GM18508 (cell line): ENCODE measurements around the gene C5orf15.

Experiments
- ATAC-seq: cut with Tn5 transposase; IDR thresholded peaks from one replicate; pipeline ENCODE4 v1.9.1; 2021; ENCODE audit warnings: moderate number of reproducible peaks; ENCODE audit not compliant: insufficient read depth, unreplicated experiment

C5orf15 gene

DNA sequence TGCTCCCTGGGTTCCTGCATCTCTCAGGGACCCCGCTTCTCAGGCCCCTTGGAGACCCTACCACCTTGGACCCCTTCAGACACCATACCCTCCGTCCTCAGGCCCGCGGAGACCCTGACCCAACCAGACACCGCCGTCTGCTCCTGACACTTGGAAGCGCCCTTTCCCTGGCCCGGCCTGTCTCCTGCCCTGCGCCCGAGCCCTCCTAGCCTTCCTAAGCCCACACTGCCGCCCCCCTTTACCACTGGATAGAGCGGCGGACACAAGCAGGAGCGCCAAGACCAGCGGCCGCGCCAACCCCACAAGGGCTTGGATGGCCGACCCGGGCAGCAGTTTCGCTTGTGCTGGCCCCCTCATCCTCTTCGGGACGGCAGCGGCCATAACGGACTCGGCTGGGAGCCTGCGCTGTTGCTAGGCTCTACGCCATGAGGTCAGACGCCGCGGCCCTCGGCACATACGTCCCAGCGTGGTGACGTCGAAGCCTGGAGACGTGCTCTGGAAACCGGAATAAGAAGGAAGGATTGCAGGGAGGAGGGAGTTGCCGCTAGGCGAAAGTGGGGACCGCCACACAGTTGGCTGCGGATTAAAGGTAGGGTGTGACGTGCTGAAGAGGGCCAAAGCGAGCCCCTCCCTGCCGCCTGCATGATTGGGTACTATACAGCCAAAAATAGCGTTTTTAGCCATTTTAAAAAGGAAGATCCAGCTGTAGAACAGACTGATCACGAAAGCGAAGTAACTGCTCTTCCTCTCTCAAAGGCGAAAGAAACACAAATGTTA is at the start of gene C5orf15:
Gene C5orf15, minus strand, starts transcription at position 422 of the 777 bp plus-strand sequence. Its CDS starts 41 bp downstream, at position 381.
- ATAC-seq, result peak; percentile 84

- no peak for ATAC-seq
These were observed 39.9 kb upstream of the C5orf15 start for GRCh38 chr5:134008266-134008749.

- ATAC-seq, result no peak
These were observed 39.3 kb upstream of the C5orf15 start for GRCh38 chr5:134007581-134008265.

DNA sequence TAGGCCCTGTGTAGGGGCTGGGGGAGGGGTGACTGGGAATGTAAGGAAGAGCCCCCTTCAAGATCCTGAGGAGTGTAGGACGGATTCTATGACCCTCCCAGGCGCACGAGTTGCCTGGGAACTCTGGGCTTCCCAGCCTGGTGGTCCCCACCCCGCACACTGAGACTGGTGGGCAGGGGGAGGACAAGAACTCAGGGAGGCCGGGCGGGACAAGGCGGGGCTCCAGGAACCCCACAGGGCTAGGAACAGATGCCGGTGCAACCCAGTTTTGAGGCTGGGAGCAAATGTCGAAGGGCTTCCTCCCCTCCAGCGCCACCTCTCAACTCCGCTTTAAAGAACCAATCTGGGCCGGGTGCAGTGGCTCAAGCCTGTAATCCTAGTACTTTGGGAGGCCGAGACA is 37.7 kb upstream of the C5orf15 start:
- no peak for ATAC-seq

- ATAC-seq, result no peak
These were observed 37.1 kb upstream of the C5orf15 start for GRCh38 chr5:134005417-134006061.

DNA sequence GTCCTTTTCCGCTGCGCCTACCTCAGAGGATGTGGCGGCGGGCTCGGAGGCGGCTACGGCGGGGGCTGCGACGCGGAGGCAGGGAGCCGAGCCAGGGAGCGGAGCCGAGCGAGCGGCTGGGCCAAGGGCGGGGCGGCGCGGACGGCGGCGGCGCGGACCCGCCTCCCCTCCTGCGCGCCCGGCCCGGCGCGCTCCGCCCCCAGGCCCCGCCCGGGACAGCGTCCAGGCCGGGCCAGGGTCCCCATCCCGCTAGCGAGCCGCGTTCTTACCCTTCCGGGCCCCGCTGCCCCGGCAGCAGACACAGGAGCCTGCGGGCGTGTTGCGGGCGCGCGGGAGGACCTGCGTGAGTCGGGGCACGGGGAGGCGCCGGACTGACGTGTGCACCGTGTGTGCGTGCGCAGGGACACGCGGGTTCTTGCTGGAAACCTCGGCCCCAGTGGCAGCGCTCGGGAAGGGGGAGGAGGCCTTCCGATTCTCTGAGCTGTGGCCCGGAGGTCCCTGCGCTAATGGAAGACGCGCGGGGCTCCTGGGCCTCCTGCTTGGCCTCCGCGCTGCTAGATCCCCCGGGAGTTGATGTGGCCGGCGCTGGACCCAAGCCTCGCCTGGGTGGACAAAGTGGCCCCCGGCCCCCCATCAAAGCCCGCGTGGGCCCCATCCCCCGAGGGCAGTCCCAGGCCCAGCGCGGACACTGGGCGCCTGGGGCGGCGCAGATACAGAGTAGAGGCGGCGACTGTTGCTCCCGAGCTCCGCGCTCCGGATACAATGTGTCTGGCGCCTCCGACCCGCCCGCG is 36.4 kb upstream of the C5orf15 start, which contains the start of gene VDAC1:
Gene VDAC1, minus strand, starts transcription at position 350 of the 791 bp plus-strand sequence. CDS start 11,963 bp downstream, outside the sequence.
- no peak for ATAC-seq

DNA sequence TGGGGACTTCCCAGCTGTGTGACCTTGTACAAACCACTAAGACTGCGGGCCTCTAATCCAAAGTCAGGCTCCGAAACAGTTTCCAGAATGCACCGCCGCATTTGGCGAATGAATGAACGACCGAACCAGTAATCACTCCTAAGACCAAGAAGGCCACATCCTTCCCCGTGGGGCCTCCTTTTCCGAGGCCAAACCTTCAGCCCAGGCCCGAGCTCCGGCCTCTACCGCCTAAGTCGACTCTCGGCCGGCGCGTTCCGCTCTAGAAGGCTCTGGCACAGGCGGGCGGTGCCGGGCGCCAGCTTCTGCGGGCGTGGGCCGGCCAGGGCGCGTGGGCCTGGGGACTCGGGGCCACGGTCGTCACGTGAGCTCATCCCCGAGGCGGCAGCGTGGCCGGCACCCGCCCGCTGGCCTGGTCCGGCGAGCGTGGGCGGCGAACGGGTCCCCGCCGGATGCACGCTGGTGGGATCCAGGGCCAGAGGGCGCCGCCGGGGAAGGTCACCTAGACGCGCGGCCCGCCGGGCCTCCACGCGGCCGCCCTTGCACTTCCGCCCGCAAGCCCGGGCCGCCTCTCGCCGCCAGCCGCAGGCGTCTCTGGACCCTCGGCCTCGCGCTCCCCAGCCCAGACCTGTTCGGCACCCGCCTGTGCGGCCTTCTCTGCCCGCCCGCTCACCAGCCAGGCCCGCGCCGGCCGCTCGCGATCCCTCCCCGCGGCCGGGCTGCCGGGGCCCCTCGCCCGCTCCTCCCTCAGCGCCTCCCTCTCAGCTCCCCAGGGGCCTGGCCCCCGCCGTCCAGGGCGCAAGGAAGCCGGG is 35.6 kb upstream of the C5orf15 start:
- ATAC-seq, result no peak

GRCh38 chr5:134003064-134003816 is 34.8 kb upstream of the C5orf15 start:
- ATAC-seq, result no peak

DNA sequence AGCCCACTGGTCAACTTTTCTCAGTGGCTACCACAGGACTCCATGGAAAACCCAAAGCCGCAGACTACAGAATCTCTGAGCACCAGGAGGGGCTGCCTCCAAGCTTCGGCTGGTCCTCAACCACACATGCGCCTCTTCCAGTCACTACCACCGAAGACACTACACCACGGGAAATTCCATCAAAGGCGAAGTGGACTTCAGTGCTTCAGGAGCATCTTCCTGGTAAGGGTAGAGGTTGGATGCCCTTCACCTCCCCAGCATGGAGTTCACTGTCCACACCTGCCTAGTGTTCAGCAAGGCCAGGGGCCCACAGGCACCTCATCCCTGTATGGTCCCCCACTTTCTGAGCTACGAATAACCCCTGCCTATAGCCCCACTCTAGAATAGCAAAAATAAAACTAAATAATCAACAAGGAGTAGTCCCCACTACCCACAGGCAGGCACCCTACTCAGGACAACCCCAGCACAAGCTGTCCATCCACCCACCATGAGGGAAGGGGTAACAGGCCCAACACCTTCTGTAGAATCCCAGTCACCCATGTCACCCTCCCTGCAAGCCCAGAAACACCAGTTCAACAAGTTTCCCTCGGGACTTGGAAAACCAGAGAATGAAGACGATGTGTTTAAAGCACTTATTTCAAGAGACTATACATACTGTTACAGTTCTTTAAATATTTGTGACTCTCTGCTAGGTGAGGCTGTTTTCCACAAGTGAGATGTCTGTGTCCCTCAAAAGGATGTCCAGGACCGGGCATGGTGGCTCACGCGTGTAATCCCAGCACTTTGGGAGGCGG is 33.7 kb upstream of the C5orf15 start:
- no peak for ATAC-seq

GRCh38 chr5:134000696-134001453 is 32.5 kb upstream of the C5orf15 start:
- no peak for ATAC-seq

GRCh38 chr5:134000091-134000511 is 31.7 kb upstream of the C5orf15 start:
- ATAC-seq, result no peak

GRCh38 chr5:133998807-133999206 is 30.4 kb upstream of the C5orf15 start:
- no peak for ATAC-seq

- no peak for ATAC-seq
These were observed 29.6 kb upstream of the C5orf15 start for GRCh38 chr5:133998042-133998441.

- ATAC-seq, result no peak
These were observed 28.3 kb upstream of the C5orf15 start for GRCh38 chr5:133996683-133997252.

DNA sequence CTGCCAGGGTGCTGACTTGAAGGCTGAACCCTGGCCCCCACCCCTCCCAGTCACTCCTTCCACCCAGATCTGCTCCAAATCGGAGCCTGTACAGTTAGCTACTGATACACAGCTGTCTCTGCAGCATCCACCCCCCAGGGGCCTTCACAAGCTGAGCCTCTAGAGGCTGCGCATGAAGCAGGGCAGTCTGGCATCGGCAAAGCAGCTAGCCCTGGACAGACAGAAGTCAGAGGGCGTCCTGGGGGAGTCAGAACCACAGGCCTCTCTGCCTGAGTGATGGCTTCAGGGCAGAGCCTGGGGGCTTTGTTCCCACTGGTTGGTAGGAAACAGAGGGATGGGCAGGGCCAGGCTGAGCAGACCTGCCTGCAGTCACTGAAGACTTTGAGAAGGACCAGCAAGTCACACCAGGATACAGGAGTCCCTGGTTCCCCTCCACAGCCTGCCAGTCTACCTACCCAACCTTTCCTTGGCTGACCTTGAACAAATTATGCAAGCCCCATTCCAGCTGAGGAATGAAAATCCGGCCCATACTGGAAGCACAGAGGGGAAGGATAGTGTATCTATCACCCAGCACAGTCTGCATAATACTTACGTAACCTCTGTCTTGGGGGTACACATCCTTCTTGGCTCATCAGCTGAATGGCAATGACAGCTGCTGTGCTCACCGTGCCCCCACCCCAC is 27.6 kb upstream of the C5orf15 start:
- no peak for ATAC-seq

- no peak for ATAC-seq
These were observed 26.9 kb upstream of the C5orf15 start for GRCh38 chr5:133995341-133995740.
